Measurements from ENCODE around the gene NUDCD3. TPM values are rescaled to one million over a fixed set of nuclear protein-coding genes. Genes with fewer than 3 reads are reported as not detected.

NUDCD3 gene
- polyA plus RNA-seq, 1 experiment = 61.4 TPM

DNA sequence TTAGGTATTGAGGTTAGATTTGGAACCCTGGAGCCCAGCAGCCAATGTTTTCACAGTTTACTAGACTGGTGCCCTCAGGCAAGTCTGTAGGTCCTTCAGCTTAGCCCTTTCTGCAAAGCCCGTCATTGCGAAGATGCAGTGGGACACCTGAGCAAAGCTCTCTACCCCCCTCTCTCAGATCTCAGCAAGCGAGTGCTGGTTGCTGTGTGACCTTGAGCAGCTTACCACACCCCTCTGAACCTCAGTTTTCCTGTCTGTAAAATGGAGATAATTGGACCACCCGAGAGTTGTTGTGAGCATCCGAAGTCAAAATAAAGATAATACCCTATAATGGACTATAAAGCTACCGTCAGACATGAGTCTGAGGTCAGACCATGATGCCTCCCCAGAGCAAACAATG lies 47.0 kb upstream of the NUDCD3 start:
- POLR2A ChIA-PET = no interaction called here

DNA sequence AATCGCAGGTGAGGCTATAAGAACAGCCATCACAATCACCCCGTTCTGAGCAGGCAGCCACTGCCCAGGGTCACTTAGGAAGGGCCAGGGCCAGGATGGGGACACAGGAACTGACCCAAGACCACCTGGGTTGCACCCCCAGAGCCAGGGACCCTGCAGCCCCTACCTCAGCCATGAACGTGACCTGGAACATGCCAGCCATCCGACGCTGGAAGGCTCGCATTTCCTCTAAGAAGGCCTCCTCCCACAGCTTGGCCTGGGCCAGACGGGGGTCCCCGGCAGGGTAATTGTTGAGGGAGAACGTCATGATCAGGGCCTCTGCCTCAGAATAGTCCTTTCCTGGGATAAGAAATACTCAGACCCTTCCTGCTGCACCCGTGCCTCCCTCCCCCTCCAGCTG lies 45.6 kb upstream of the NUDCD3 start:
- Histone ChIP-seq H3K4me3 (ENCODE audit: low read depth, low read length) (no peak overlapping the region), H3K27ac (ENCODE audit: low read depth, low read length) (no peak overlapping the region), H3K9me3 (ENCODE audit: control insufficient read depth, insufficient read depth, low read length) (peaks cover 3% of the 10 kb centered on the region; the same call in 1 of the 2 replicates), H3K27me3 (ENCODE audit: control insufficient read depth, insufficient read depth, low read length) (no peaks in the 10 kb centered on the region)
- ChIA-PET POLR2A (no interaction called here), CTCF (no interaction called here)
- DNase-seq (ENCODE audit: low read depth, low spot score) = no peak
- TF ChIP-seq, protein P1, sequence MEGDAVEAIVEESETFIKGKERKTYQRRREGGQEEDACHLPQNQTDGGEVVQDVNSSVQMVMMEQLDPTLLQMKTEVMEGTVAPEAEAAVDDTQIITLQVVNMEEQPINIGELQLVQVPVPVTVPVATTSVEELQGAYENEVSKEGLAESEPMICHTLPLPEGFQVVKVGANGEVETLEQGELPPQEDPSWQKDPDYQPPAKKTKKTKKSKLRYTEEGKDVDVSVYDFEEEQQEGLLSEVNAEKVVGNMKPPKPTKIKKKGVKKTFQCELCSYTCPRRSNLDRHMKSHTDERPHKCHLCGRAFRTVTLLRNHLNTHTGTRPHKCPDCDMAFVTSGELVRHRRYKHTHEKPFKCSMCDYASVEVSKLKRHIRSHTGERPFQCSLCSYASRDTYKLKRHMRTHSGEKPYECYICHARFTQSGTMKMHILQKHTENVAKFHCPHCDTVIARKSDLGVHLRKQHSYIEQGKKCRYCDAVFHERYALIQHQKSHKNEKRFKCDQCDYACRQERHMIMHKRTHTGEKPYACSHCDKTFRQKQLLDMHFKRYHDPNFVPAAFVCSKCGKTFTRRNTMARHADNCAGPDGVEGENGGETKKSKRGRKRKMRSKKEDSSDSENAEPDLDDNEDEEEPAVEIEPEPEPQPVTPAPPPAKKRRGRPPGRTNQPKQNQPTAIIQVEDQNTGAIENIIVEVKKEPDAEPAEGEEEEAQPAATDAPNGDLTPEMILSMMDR (IDR thresholded peaks at IDR 0.05; ENCODE audit: low read depth, low read length) = no peak

More for the DNA sequence above, 47.0 kb upstream of the NUDCD3 start:
- Histone ChIP-seq H3K27ac (ENCODE audit: low read depth, low read length) (no peak overlapping the region), H3K9me3 (ENCODE audit: control insufficient read depth, insufficient read depth, low read length) (peaks cover 3% of the 10 kb centered on the region; the same call in 1 of the 2 replicates), H3K4me3 (ENCODE audit: low read depth, low read length) (no peak overlapping the region), H3K27me3 (ENCODE audit: control insufficient read depth, insufficient read depth, low read length) (no peaks in the 10 kb centered on the region)
- CTCF ChIA-PET = interaction anchor here (0.6 to 0.9 kb wide), 2 partner anchors 16 to 28 kb away, joined by 3 to 4 read pairs; no protein-coding TSS in a partner anchor
- no peak for DNase-seq (ENCODE audit: low read depth, low spot score)
- TF ChIP-seq, protein P1 (IDR thresholded peaks at IDR 0.05; ENCODE audit: low read depth, low read length) = no peak

DNA sequence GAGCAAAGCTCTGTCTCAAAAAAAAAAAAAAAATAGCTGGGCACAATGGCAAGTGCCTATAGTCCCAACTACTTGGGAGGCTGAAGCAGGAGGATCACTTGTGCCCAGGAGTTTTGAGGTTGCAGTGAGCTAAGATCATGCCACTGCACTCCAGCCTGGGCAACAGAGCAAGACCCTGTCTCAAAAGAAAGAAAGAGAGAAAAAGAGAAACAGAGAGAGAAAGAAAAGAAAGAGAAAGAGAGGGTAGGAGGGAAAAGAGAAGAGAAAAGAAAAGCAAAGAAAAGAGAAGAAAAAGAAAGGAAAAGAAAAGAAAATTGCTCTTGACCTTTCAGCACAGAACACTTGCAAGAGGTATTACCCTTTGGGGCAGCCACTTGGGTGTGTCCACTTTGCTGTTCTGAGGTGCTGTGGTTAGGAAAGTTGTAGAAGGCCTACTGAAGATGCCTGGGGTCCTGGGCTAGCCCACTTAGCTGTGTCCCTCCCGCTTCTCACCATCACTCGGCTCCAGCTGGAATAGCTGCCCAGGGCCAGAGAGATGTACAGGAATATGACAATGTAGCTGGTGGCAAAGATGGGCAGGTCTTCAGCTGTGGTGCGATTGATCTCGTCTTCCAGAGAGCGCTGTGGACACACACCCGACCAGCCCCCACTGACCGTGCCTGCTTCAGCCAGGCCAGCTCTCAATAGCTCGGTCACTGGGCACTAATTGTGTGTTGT lies 45.0 kb upstream of the NUDCD3 start:
- Histone ChIP-seq H3K27me3 (ENCODE audit: control insufficient read depth, insufficient read depth, low read length) (no peaks in the 10 kb centered on the region), H3K4me3 (ENCODE audit: low read depth, low read length) (no peak overlapping the region), H3K9me3 (ENCODE audit: control insufficient read depth, insufficient read depth, low read length) (peaks cover 3% of the 10 kb centered on the region; the same call in 1 of the 2 replicates), H3K27ac (ENCODE audit: low read depth, low read length) (no peak overlapping the region)
- no peak for DNase-seq (ENCODE audit: low read depth, low spot score)
- CTCF ChIA-PET = interaction anchor here (1.5 to 1.6 kb wide), 3 partner anchors 13 to 58 kb away, joined by 3 to 7 read pairs (median 4); no protein-coding TSS in a partner anchor
- POLR2A ChIA-PET = interaction anchor here (0.7 kb wide), 1 partner anchor 295 kb away, joined by 5 read pairs; no protein-coding TSS in a partner anchor
- TF ChIP-seq, protein P1 (IDR thresholded peaks at IDR 0.05; ENCODE audit: low read depth, low read length) = no peak

DNA sequence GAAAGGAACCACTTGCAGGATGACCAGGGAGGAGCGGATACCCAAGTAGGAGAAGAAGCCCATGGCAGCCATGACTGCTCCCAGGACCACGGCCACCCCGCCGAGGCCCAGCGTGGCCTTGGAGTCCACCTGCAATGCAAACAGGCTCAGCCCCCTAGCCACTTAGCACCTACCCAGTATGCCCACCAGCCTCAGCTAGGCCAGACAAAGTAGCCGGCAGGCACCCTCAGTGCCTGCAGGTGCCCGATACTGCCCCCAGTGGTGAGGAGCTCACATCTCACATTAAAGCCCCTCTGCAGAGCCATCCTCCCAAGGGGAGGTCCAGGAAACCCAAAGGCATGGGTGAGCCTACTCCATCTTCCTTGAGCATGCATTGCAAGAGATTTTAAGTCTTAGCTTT lies 44.0 kb upstream of the NUDCD3 start:
- CTCF ChIA-PET = interaction anchor here (0.6 to 1.6 kb wide), 10 partner anchors 8 to 323 kb away, joined by 3 to 7 read pairs (median 4); partner anchors contain the start of gene NUDCD3
- TF ChIP-seq, protein P1 (IDR thresholded peaks at IDR 0.05; ENCODE audit: low read depth, low read length) = peak; percentile 47
- Histone ChIP-seq H3K9me3 (ENCODE audit: control insufficient read depth, insufficient read depth, low read length) (peaks cover 3% of the 10 kb centered on the region; the same call in 1 of the 2 replicates), H3K27me3 (ENCODE audit: control insufficient read depth, insufficient read depth, low read length) (no peaks in the 10 kb centered on the region), H3K27ac (ENCODE audit: low read depth, low read length) (peak overlapping the region; percentile 23), H3K4me3 (ENCODE audit: low read depth, low read length) (no peak overlapping the region)
- no peak for DNase-seq (ENCODE audit: low read depth, low spot score)
- POLR2A ChIA-PET = interaction anchor here (0.7 to 1.3 kb wide), 2 partner anchors 22 to 294 kb away, joined by 5 read pairs; no protein-coding TSS in a partner anchor

DNA sequence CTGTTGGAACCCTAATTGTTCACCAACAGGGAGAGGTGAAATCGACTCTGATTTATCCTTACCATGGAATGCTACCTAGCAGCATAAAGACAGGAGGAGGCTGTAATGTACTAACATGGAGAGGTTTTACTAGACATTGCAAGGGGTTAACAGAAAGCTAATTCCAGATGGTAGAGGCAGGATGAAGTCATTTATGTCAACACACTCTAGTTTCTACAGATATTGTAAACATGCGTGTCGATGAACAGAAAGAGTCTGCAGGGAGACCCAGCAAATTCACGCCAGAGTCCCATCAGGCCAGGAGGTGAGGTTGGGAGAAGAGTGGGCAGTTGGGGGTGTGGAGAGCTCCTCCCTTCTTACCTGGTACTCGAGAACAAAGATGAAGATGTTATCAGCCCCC lies 43.6 kb upstream of the NUDCD3 start:
- peak; percentile 42 for DNase-seq (ENCODE audit: low read depth, low spot score)

More for the DNA sequence above, 43.6 kb upstream of the NUDCD3 start:
- TF ChIP-seq, protein P1 (IDR thresholded peaks at IDR 0.05; ENCODE audit: low read depth, low read length) = no peak
- H3K4me3 ChIP-seq (ENCODE audit: low read depth, low read length) = no peak overlapping the region
- peak overlapping the region; percentile 84 for H3K27ac ChIP-seq (ENCODE audit: low read depth, low read length)
- ChIA-PET POLR2A (interaction anchor here (0.7 to 1.3 kb wide), 2 partner anchors 22 to 34 kb away, joined by 3 to 5 read pairs; no protein-coding TSS in a partner anchor), CTCF (interaction anchor here (0.6 to 1.6 kb wide), 11 partner anchors 9 to 323 kb away, joined by 3 to 7 read pairs (median 4); partner anchors contain the start of gene NUDCD3)
- peaks cover 3% of the 10 kb centered on the region; the same call in 1 of the 2 replicates for H3K9me3 ChIP-seq (ENCODE audit: control insufficient read depth, insufficient read depth, low read length)
- no peaks in the 10 kb centered on the region for H3K27me3 ChIP-seq (ENCODE audit: control insufficient read depth, insufficient read depth, low read length)

All from AG04450 (cell line).